ENCODE measurements around the gene MAPK11.

DNA sequence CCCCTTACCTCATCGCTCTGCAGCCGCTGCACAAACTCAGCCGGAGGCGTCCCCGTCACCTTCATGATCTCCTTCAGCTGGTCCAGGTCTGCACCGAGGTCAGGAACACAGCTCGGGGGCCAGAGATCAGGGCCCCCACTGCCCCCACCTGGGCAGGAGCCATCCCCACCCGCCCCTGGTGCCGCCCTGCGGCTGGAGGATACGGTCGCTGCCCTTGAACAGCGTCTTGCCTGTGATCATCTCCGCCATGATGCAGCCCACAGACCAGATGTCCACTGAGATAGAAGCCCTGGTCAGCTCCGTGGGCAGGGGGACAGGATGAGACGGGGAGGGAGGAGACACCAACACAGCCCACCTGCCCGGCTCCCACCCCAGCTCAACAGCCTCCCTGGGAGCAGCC lies 14.6 kb downstream of the MAPK11 start:
- TF ChIP-seq, protein P1, sequence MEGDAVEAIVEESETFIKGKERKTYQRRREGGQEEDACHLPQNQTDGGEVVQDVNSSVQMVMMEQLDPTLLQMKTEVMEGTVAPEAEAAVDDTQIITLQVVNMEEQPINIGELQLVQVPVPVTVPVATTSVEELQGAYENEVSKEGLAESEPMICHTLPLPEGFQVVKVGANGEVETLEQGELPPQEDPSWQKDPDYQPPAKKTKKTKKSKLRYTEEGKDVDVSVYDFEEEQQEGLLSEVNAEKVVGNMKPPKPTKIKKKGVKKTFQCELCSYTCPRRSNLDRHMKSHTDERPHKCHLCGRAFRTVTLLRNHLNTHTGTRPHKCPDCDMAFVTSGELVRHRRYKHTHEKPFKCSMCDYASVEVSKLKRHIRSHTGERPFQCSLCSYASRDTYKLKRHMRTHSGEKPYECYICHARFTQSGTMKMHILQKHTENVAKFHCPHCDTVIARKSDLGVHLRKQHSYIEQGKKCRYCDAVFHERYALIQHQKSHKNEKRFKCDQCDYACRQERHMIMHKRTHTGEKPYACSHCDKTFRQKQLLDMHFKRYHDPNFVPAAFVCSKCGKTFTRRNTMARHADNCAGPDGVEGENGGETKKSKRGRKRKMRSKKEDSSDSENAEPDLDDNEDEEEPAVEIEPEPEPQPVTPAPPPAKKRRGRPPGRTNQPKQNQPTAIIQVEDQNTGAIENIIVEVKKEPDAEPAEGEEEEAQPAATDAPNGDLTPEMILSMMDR (IDR thresholded peaks at IDR 0.05): no peak
- TF ChIP-seq EZH2 (IDR thresholded peaks at IDR 0.05; ENCODE audit: borderline replicate concordance, insufficient read depth, low read depth, low read length, poor library complexity, severe bottlenecking): no peak

Measured in B cell (primary cell).